GM19025 (cell line): Measurements from ENCODE around the gene NDUFA3.
A peak's percentile ranks its signal among the peaks of the same experiment; 100 is the strongest.

Source experiments
- ATAC-seq: cut with Tn5 transposase; IDR thresholded peaks from one replicate; pipeline ENCODE4 v1.9.1; 2021; ENCODE audit warnings: mild to moderate bottlenecking, low read depth, moderate library complexity; ENCODE audit not compliant: unreplicated experiment

Gene NDUFA3

GRCh38 chr19:54136864-54137698, 34.4 kb downstream of the NDUFA3 start:
- ATAC-seq: peak; percentile 74

GRCh38 chr19:54137699-54138488, 35.2 kb downstream of the NDUFA3 start, which contains the start of gene CNOT3:
Gene CNOT3 (plus strand): TSS chr19:54137762. CDS start chr19:54142979, 5,217 bp downstream.
- ATAC-seq: no peak

GRCh38 chr19:54138489-54139256, 36.0 kb downstream of the NDUFA3 start:
- no peak for ATAC-seq

- no peak for ATAC-seq
These were observed 38.7 kb downstream of the NDUFA3 start for GRCh38 chr19:54141356-54141755.

GRCh38 chr19:54142166-54142780, 39.6 kb downstream of the NDUFA3 start:
- no peak for ATAC-seq

GRCh38 chr19:54145541-54146158, 43.0 kb downstream of the NDUFA3 start:
- ATAC-seq: no peak

GRCh38 chr19:54147676-54148075, 45.0 kb downstream of the NDUFA3 start:
- ATAC-seq: no peak

- ATAC-seq: no peak
These were observed 45.5 kb downstream of the NDUFA3 start for GRCh38 chr19:54148158-54148557.

- ATAC-seq: no peak
These were observed 46.6 kb downstream of the NDUFA3 start for GRCh38 chr19:54149021-54149812.

GRCh38 chr19:54151362-54152035, 48.8 kb downstream of the NDUFA3 start:
- ATAC-seq: no peak

- ATAC-seq: no peak
These were observed 49.6 kb downstream of the NDUFA3 start for GRCh38 chr19:54152267-54152666.

- ATAC-seq: no peak
These were observed 50.3 kb downstream of the NDUFA3 start for GRCh38 chr19:54152878-54153524.

GRCh38 chr19:54153731-54154326, 51.2 kb downstream of the NDUFA3 start:
- ATAC-seq: no peak

- no peak for ATAC-seq
These were observed 52.1 kb downstream of the NDUFA3 start for GRCh38 chr19:54154603-54155345.

- no peak for ATAC-seq
These were observed 53.0 kb downstream of the NDUFA3 start for GRCh38 chr19:54155694-54156093.

- ATAC-seq: no peak
These were observed 53.8 kb downstream of the NDUFA3 start for GRCh38 chr19:54156490-54156889.

- no peak for ATAC-seq
These were observed 54.3 kb downstream of the NDUFA3 start for GRCh38 chr19:54156953-54157352.
